OCI-LY7 (cell line): ENCODE data around the gene PRR16.

ENCODE experiments used
- EZH2phosphoT487 ChIP-seq: fragments of 200-600 bp; sonication (generic); IDR thresholded peaks from 2 replicates; pipeline ENCODE4 v1.6.1; 2018; ENCODE audit warnings: low read depth, borderline replicate concordance, mild to moderate bottlenecking, mixed run types, antibody characterized with exemption, low read length, moderate library complexity, mixed read lengths
- TF ChIP-seq, protein P1 (sequence below): fragments of 200-600 bp; sonication (generic); conservative IDR thresholded peaks from 2 replicates; pipeline ENCODE4 v1.5.1; 2014; ENCODE audit warnings: mild to moderate bottlenecking, antibody characterized with exemption, low read length, moderate library complexity, mixed read lengths

DNA sequence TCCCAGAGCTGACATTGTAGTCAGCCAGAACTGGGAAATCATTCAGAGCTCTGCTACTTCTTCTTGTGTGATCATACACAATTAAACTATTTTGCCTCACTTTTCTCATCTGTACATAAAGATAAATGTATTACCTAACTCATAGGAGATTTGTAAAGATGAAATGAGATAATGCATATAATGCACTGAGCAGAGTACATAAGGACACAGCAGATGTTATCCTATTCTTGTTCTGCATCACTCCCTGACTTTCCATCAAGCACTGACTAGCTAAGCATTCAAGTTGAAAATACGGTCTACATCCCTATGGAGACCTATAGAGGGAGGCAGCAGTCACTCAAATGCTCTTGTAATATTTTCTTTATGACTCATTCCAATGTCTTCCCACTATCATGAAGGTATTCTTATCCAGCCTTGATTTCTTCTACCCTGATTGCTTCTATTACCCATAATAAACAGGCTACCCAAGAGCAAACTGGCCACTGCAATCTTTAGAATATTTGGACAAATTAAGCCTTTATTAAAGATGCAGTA lies 16.3 kb upstream of the PRR16 start:
- TF ChIP-seq, protein P1, sequence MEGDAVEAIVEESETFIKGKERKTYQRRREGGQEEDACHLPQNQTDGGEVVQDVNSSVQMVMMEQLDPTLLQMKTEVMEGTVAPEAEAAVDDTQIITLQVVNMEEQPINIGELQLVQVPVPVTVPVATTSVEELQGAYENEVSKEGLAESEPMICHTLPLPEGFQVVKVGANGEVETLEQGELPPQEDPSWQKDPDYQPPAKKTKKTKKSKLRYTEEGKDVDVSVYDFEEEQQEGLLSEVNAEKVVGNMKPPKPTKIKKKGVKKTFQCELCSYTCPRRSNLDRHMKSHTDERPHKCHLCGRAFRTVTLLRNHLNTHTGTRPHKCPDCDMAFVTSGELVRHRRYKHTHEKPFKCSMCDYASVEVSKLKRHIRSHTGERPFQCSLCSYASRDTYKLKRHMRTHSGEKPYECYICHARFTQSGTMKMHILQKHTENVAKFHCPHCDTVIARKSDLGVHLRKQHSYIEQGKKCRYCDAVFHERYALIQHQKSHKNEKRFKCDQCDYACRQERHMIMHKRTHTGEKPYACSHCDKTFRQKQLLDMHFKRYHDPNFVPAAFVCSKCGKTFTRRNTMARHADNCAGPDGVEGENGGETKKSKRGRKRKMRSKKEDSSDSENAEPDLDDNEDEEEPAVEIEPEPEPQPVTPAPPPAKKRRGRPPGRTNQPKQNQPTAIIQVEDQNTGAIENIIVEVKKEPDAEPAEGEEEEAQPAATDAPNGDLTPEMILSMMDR, result no peak
- no peak for TF ChIP-seq EZH2phosphoT487
